ENCODE results near the gene ZNF598.

The ZNF598 gene

DNA sequence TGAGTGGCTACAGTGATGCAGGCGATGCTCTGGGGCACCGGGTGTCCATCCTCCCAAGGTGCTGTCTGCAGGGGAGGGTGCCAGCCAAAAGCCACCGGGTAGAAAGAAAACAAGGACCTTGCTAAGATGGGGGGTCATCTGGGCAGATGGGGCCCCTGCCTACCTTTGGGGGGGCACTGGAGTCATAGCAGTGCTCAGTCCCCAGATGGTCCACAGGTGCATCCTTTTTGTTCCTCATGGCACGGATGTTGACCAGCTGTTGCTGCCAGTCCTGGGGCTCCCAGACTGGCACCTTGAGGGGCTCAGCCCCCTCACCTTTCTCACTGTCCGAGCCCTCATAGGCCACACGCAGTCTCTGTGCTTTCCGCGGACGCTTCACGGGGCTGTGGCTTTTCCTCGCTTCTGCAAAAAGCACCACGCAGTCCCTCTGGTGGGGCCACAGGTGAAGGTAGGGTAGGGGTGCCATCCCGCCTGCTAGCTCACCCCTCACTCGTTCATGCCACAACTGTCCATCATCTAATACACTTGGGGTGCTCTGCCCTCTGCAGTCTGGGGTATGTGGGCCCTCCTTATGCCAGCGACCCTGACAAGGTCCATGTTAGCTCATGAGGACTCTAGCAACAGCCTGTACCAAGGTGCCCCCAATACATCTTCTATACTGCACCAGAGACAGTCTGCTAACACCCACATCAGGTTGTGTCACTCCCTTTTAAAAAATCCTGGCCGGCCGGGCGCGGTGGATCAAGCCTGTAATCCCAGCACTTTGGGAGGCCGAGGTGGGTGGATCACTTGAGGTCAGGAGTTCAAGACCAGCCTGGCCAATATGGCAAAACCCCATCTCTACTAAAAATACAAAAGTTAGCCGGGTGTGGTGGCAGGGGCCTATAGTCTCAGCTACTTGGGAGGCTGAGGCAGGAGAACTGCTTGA, 36.6 kb upstream of the ZNF598 start:
- no peak overlapping the region for H3K4me3 ChIP-seq (ENCODE audit: control insufficient read depth, low read depth, low read length)
- no peak for DNase-seq (ENCODE audit: low read depth)
- TF ChIP-seq, protein P1, sequence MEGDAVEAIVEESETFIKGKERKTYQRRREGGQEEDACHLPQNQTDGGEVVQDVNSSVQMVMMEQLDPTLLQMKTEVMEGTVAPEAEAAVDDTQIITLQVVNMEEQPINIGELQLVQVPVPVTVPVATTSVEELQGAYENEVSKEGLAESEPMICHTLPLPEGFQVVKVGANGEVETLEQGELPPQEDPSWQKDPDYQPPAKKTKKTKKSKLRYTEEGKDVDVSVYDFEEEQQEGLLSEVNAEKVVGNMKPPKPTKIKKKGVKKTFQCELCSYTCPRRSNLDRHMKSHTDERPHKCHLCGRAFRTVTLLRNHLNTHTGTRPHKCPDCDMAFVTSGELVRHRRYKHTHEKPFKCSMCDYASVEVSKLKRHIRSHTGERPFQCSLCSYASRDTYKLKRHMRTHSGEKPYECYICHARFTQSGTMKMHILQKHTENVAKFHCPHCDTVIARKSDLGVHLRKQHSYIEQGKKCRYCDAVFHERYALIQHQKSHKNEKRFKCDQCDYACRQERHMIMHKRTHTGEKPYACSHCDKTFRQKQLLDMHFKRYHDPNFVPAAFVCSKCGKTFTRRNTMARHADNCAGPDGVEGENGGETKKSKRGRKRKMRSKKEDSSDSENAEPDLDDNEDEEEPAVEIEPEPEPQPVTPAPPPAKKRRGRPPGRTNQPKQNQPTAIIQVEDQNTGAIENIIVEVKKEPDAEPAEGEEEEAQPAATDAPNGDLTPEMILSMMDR (IDR thresholded peaks at IDR 0.05; ENCODE audit: control insufficient read depth, insufficient read depth, low read depth, low read length, missing control alignments), result no peak

DNA sequence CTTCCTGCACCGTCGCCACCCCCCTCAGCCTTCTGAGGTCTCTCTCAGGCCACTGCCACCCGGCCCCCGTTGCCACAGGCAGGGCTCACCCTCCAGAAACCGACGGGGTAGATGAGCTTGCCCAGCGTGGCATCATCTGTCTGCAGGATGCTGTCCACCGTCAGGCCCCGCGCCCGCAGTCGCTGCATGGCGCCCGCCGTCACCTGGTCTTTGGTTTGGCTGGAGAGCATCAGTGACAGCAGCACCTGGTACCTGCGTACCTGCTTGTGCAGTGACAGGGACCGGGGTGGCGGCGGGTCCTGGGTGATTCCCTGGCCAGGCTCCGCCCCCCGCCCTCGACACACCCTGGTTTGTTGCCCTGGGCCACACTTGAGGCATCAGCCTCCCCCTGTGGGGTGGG, 34.9 kb upstream of the ZNF598 start:
- no peak for DNase-seq (ENCODE audit: low read depth)
- H3K4me3 ChIP-seq (ENCODE audit: control insufficient read depth, low read depth, low read length), result no peak overlapping the region
- TF ChIP-seq, protein P1 (IDR thresholded peaks at IDR 0.05; ENCODE audit: control insufficient read depth, insufficient read depth, low read depth, low read length, missing control alignments), result no peak

DNA sequence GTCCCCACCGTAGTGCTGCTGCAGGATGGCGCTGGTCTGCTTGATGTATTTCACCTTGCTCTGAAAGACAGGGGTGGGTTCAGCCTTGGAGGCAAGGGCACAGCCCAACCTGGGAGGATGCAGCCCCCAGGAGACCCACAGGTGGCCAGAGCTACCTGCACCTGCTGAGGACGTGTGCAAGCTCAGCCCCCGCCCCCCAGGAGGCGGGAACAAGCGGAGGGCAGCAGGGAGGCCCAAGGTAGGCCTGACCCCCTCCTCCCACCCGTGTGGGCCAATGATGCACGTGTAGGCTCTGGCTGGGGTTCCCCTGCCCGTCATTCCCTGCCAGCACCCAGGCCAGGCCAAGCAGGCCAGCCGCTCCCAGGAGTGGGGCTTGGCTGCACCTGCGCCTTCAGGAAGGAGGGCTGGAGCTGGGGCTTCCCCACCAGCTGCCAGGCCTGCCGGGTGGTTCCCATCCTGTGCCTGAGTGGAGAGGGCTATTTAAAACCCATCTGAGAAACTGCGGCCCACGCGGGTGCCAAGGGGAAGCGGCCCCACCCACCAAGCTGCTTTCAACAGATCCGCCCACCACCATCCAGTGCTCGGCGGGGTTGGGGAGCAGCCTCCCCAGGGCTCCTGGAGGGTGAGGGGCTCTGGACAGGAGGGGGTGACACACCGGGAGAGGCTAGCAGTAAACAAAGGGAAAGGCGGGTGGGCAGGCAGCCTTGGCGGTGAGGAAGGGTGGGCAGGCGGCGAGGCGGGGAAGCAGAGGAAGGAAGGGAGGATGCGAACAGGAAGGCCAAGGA, 34.2 kb upstream of the ZNF598 start:
- no peak overlapping the region for H3K4me3 ChIP-seq (ENCODE audit: control insufficient read depth, low read depth, low read length)
- DNase-seq (ENCODE audit: low read depth), result no peak
- TF ChIP-seq, protein P1 (IDR thresholded peaks at IDR 0.05; ENCODE audit: control insufficient read depth, insufficient read depth, low read depth, low read length, missing control alignments), result no peak

DNA sequence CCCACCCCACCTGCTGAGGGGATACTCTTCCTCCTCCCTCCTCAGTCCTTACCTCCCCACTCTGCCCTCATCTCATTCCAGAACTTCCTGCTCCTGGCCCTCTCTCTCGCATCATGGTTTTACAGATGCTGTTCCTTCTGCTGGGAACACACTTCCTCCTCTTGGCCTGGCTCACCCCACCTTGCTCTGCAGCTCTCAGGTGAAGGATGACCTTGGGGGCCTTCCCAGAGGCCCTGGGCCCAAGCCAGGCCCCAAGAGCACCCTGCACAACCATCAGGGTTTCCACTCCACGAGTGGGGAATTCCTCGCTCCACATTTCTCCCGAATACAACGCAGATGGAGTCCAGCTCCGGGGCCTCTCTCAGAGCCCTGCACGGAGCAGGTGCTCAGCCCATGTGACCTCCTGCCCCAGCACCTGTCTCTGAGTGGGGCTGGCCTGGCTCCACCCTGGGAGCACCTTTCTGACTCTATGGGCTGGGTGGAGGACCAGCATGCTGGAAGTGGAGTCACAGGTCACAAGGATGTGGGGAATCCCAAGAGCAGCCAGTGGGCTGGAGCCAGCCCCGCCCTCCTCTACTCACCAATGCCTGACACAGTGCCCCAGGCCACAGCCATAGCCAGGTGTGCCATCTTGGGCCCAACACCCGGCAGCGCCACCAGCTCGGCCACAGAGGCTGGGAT, 33.5 kb upstream of the ZNF598 start:
- TF ChIP-seq, protein P1 (IDR thresholded peaks at IDR 0.05; ENCODE audit: control insufficient read depth, insufficient read depth, low read depth, low read length, missing control alignments), result no peak
- no peak for DNase-seq (ENCODE audit: low read depth)
- H3K4me3 ChIP-seq (ENCODE audit: control insufficient read depth, low read depth, low read length), result no peak overlapping the region

DNA sequence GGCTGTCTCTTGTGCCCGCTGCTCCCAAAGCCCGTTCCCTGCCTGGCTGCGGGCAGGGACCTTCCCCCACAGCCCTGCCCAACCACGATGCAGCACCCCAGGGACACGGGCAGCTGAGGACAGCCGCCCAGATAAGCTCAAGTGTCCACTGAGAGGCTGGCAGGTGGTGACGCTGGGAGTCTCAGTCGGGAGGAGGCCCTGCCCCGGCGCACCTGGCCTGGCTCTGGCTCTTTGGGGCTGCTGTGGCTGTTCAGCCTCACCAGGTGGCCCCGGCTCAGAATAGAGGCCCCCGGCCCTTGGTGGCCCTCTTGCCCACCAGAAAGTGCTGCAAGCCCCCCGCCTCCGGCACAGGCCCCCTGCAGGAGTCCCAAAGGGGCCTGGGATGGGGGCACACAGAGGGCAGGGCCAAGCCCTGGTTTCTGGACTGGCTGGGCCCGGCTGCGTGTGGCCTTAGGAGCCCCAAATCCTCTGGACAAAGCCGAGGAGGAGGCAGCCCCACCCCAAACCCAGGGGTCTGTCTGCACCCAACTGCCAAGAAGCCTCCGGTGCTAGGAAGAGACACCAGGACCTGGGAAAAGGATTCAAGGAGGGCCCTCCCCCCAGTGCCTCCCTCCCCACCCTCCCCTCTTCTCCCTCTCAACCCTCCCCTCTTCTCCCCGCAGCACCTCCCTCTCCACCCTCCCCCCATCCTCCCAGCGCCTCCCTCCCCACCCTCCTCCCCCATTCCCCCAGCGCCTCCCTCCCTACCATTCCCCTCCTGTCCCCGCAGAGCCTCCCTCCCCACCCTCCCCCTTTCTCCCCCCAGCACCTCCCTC, 32.8 kb upstream of the ZNF598 start:
- H3K4me3 ChIP-seq (ENCODE audit: control insufficient read depth, low read depth, low read length), result no peak overlapping the region
- no peak for DNase-seq (ENCODE audit: low read depth)
- TF ChIP-seq, protein P1 (IDR thresholded peaks at IDR 0.05; ENCODE audit: control insufficient read depth, insufficient read depth, low read depth, low read length, missing control alignments), result no peak
